PC-9 (cell line): Measurements from ENCODE around the gene ARID4B. TPM values are rescaled to one million over a fixed set of nuclear protein-coding genes. Genes with fewer than 3 reads are reported as not detected.

Experiments
- BruUV-seq: library from RNA; stranded (reverse); fragments of 400-500 nt; replicated peaks from 2 replicates; lab custom pipeline; 2021; lab: Mats Ljungman, UMichigan
- CTCF ChIA-PET: fragments of 300-600 bp; sonication (Branson Sonifier 250); formaldehyde crosslinking; loops from one replicate; lab custom pipeline; 2022; ENCODE audit warnings: antibody characterized with exemption; lab: Charles Lee
- POLR2A ChIA-PET: fragments of 300-600 bp; sonication (Branson Sonifier 250); formaldehyde crosslinking; loops from one replicate; lab custom pipeline; 2022; ENCODE audit warnings: antibody characterized with exemption; ENCODE audit not compliant: unreplicated experiment; lab: Charles Lee
- DNase-seq, 2 experiments: peaks; one replicate each; pipeline versions ENCODE4 v3.0.0 to v3.0.0-alpha.2; 2015 to 2022; ENCODE audit warnings: mixed read lengths in 1 of 2
- H2AFZ ChIP-seq: fragments of 200-600 bp; sonication (generic); 2 replicates; pipeline ENCODE4 v1.8.1; 2017; ENCODE audit warnings: antibody characterized with exemption
- H3F3A ChIP-seq: fragments of 200-600 bp; sonication (generic); 2 replicates; pipeline ENCODE4 v1.8.1; 2017; ENCODE audit warnings: antibody characterized with exemption, mild to moderate bottlenecking, low read depth; ENCODE audit not compliant: insufficient read depth
- H3K27ac ChIP-seq: fragments of 200-600 bp; sonication (generic); 2 replicates; pipeline ENCODE4 v1.6.1; 2016; ENCODE audit warnings: mixed run types
- H3K27me3 ChIP-seq: fragments of 200-600 bp; sonication (generic); 2 replicates; pipeline ENCODE4 v1.6.1; 2016; ENCODE audit warnings: low read depth, mixed run types; ENCODE audit not compliant: insufficient read depth
- H3K36me3 ChIP-seq: fragments of 200-600 bp; sonication (generic); 2 replicates; pipeline ENCODE4 v1.6.1; 2016; ENCODE audit warnings: low read depth, mixed run types
- H3K4me1 ChIP-seq: fragments of 200-600 bp; sonication (generic); replicated peaks from 2 replicates; pipeline ENCODE4 v1.6.1; 2016; ENCODE audit warnings: mixed run types; ENCODE audit not compliant: insufficient read depth
- H3K4me2 ChIP-seq: fragments of 200-600 bp; sonication (generic); 2 replicates; pipeline ENCODE4 v1.6.1; 2017; ENCODE audit warnings: mixed run types
- H3K4me3 ChIP-seq: fragments of 200-600 bp; sonication (generic); 2 replicates; pipeline ENCODE4 v1.6.1; 2016; ENCODE audit warnings: mixed run types
- H3K79me2 ChIP-seq: fragments of 200-600 bp; sonication (generic); 2 replicates; pipeline ENCODE4 v1.6.1; 2017; ENCODE audit warnings: low read depth, mixed run types
- H3K9me2 ChIP-seq: fragments of 200-600 bp; sonication (generic); 2 replicates; pipeline ENCODE4 v1.8.1; 2017; ENCODE audit warnings: mild to moderate bottlenecking; ENCODE audit not compliant: insufficient read depth
- H3K9me3 ChIP-seq: fragments of 200-600 bp; sonication (generic); 2 replicates; pipeline ENCODE4 v1.8.1; 2016; ENCODE audit warnings: low read depth; ENCODE audit not compliant: insufficient read depth
- H4K20me1 ChIP-seq: fragments of 200-600 bp; sonication (generic); 2 replicates; pipeline ENCODE4 v1.8.1; 2017; ENCODE audit not compliant: insufficient read depth
- CTCF ChIP-seq: fragments of 200-600 bp; sonication (generic); conservative IDR thresholded peaks from 2 replicates; pipeline ENCODE4 v1.6.1; 2017; ENCODE audit warnings: mixed run types, antibody characterized with exemption, mild to moderate bottlenecking, moderate library complexity
- EZH2 ChIP-seq: fragments of 200-600 bp; sonication (generic); IDR thresholded peaks from 2 replicates; pipeline ENCODE4 v1.8.0; 2017; ENCODE audit warnings: antibody characterized with exemption, low read depth
- intact Hi-C: fragments of 100-400 bp; cut with micrococcal nuclease; formaldehyde crosslinking; loops from one replicate; pipeline ENCODE4 v1.10.0; 2022; ENCODE audit not compliant: unreplicated experiment
- total RNA-seq: library from RNA; stranded (reverse); gene quantifications from 2 replicates; pipeline ENCODE4 v1.2.3, GENCODE V29; 2021

ARID4B gene
- total RNA-seq, 1 experiment from 2014 or later, result 47.1 TPM

- Histone ChIP-seq H4K20me1 (peaks cover 38% of the 10 kb centered on the region), H3K36me3 (no peaks in the 10 kb centered on the region)
These were observed 49.6 kb downstream of the ARID4B start for GRCh38 chr1:235278233-235278914.

GRCh38 chr1:235277709-235278108, 50.3 kb downstream of the ARID4B start:
- BruUV-seq, result no TSS peak
- no peaks in the 10 kb centered on the region for H3K4me1 ChIP-seq
- no peaks in the 10 kb centered on the region for H3K27me3 ChIP-seq
- no peak overlapping the region for H3K4me2 ChIP-seq
- peaks cover 45% of the 10 kb centered on the region for H4K20me1 ChIP-seq
- TF ChIP-seq CTCF, result no peak
- no peak for TF ChIP-seq EZH2
- ChIA-PET CTCF (no interaction called here), POLR2A (no interaction called here)
- intact Hi-C loops, result no loop called here
- peaks cover 12% of the 10 kb centered on the region for H3F3A ChIP-seq
- no peaks in the 10 kb centered on the region for H3K9me3 ChIP-seq
- H3K79me2 ChIP-seq, result peaks cover 95% of the 10 kb centered on the region
- no peak overlapping the region for H2AFZ ChIP-seq
- H3K27ac ChIP-seq, result no peak overlapping the region
- DNase-seq, result no peak
- H3K9me2 ChIP-seq, result no peaks in the 10 kb centered on the region
- no peaks in the 10 kb centered on the region for H3K36me3 ChIP-seq
- H3K4me3 ChIP-seq, result no peak overlapping the region

More at GRCh38 chr1:235278233-235278914, 49.6 kb downstream of the ARID4B start:
- TF ChIP-seq EZH2 (no peak), CTCF (no peak)
- DNase-seq, result no peak
- no TSS peak for BruUV-seq
- Histone ChIP-seq H2AFZ (no peak overlapping the region), H3K27ac (no peak overlapping the region), H3K4me3 (no peak overlapping the region), H3K27me3 (no peaks in the 10 kb centered on the region), H3F3A (peaks cover 12% of the 10 kb centered on the region), H3K4me2 (no peak overlapping the region), H3K79me2 (peaks cover 95% of the 10 kb centered on the region), H3K9me2 (no peaks in the 10 kb centered on the region), H3K9me3 (no peaks in the 10 kb centered on the region), H3K4me1 (no peaks in the 10 kb centered on the region)
- ChIA-PET POLR2A (no interaction called here), CTCF (no interaction called here)
- intact Hi-C loops, result no loop called here

GRCh38 chr1:235275836-235276235, 52.1 kb downstream of the ARID4B start:
- Histone ChIP-seq H3K4me2 (no peak overlapping the region), H3K4me3 (no peak overlapping the region), H2AFZ (no peak overlapping the region), H3K9me2 (no peaks in the 10 kb centered on the region), H4K20me1 (peaks cover 49% of the 10 kb centered on the region), H3K27me3 (no peaks in the 10 kb centered on the region), H3K9me3 (no peaks in the 10 kb centered on the region), H3F3A (peaks cover 14% of the 10 kb centered on the region), H3K79me2 (peaks cover 91% of the 10 kb centered on the region), H3K36me3 (no peaks in the 10 kb centered on the region), H3K27ac (no peak overlapping the region), H3K4me1 (no peaks in the 10 kb centered on the region)
- TF ChIP-seq EZH2 (no peak), CTCF (no peak)
- CTCF ChIA-PET, result interaction anchor here (0.6 to 1.1 kb wide), 2 partner anchors 9 to 23 kb away, joined by 3 to 4 read pairs; no protein-coding TSS in a partner anchor
- no peak for DNase-seq
- intact Hi-C loops, result loop anchor here (1.0 kb wide), 1 partner anchor 11 kb away; no protein-coding TSS in a partner anchor
- POLR2A ChIA-PET, result interaction anchor here (0.6 to 0.7 kb wide), 2 partner anchors 26 to 577 kb away, joined by 4 to 6 read pairs; no protein-coding TSS in a partner anchor
- BruUV-seq, result no TSS peak
